Smooth muscle cell (in vitro differentiated cells): Measurements from ENCODE around the gene ARRDC2. TPM values are rescaled to one million over a fixed set of nuclear protein-coding genes. Genes with fewer than 3 reads are reported as not detected.
"Not testable (repeated sequence)": the region's sequence is repeated elsewhere in the genome, so short reads cannot be mapped to it uniquely, and the experiment has no call there.

Experiments used
- DNase-seq: peaks from one replicate; lab custom pipeline; 2025; ENCODE audit not compliant: unreplicated experiment; lab: John Stamatoyannopoulos, UW
- H2AFZ ChIP-seq: fragments of 200-600 bp; sonication (generic); 2 replicates; pipeline ENCODE4 v1.6.0; 2016; ENCODE audit warnings: antibody characterized with exemption, low read depth, mild to moderate bottlenecking
- H3F3A ChIP-seq: fragments of 200-600 bp; sonication (generic); 2 replicates; pipeline ENCODE4 v1.6.0; 2017; ENCODE audit warnings: antibody characterized with exemption, low read depth
- H3K27ac ChIP-seq: fragments of 200-600 bp; sonication (generic); 2 replicates; pipeline ENCODE4 v1.5.1; 2016; ENCODE audit warnings: low read depth, mild to moderate bottlenecking
- H3K27me3 ChIP-seq: fragments of 200-600 bp; sonication (generic); 2 replicates; pipeline ENCODE4 v1.6.1; 2016; ENCODE audit warnings: low read depth, mild to moderate bottlenecking
- H3K36me3 ChIP-seq: fragments of 200-600 bp; sonication (generic); 2 replicates; pipeline ENCODE4 v1.5.1; 2016; ENCODE audit warnings: low read depth
- H3K4me1 ChIP-seq: fragments of 200-600 bp; sonication (generic); 2 replicates; pipeline ENCODE4 v1.5.1; 2016; ENCODE audit warnings: low read depth
- H3K4me2 ChIP-seq: fragments of 200-600 bp; sonication (generic); 2 replicates; pipeline ENCODE4 v1.6.0; 2016; ENCODE audit warnings: mild to moderate bottlenecking
- H3K4me3 ChIP-seq: fragments of 200-600 bp; sonication (generic); 2 replicates; pipeline ENCODE4 v1.5.1; 2016; ENCODE audit warnings: mild to moderate bottlenecking
- H3K79me2 ChIP-seq: fragments of 200-600 bp; sonication (generic); 2 replicates; pipeline ENCODE4 v1.6.0; 2016; ENCODE audit warnings: low read depth, mild to moderate bottlenecking
- H3K9ac ChIP-seq: fragments of 200-600 bp; sonication (generic); 2 replicates; pipeline ENCODE4 v1.6.0; 2016; ENCODE audit warnings: low read depth
- H3K9me3 ChIP-seq: fragments of 200-600 bp; sonication (generic); replicated peaks from 2 replicates; pipeline ENCODE4 v1.5.1; 2016; ENCODE audit warnings: low read depth
- H4K20me1 ChIP-seq: fragments of 200-600 bp; sonication (generic); 2 replicates; pipeline ENCODE4 v1.6.0; 2016; ENCODE audit warnings: low read depth
- WGBS: methylation state at CpG from one replicate; pipeline ENCODE4 v1.1.7; 2016; ENCODE audit warnings: low lambda C conversion rate; 5-methylcytosine and 5-hydroxymethylcytosine counted together
- polyA plus RNA-seq: library from polyadenylated mRNA; unstranded; fragments of >200 nt; fragmentation: Nextera tagmentation; extraction: Ambion mirVana; gene quantifications from 2 replicates; pipeline ENCODE4 v1.2.1, GENCODE V29; 2016
- total RNA-seq: library from RNA; depleted of rRNA; stranded (reverse); fragments of >200 nt; gene quantifications from 2 replicates; pipeline ENCODE4 v1.2.3, GENCODE V29; 2014
- TF ChIP-seq, protein P1 (sequence below): fragments of 200-600 bp; sonication (generic); IDR thresholded peaks from 2 replicates; pipeline ENCODE4 v1.5.1; 2017; ENCODE audit warnings: borderline replicate concordance, mild to moderate bottlenecking, antibody characterized with exemption; ENCODE audit not compliant: insufficient read depth, poor library complexity, severe bottlenecking

ARRDC2 gene
- total and polyA plus RNA-seq, 2 experiments from 2014 or later, result 4.3 to 4.4 TPM

DNA sequence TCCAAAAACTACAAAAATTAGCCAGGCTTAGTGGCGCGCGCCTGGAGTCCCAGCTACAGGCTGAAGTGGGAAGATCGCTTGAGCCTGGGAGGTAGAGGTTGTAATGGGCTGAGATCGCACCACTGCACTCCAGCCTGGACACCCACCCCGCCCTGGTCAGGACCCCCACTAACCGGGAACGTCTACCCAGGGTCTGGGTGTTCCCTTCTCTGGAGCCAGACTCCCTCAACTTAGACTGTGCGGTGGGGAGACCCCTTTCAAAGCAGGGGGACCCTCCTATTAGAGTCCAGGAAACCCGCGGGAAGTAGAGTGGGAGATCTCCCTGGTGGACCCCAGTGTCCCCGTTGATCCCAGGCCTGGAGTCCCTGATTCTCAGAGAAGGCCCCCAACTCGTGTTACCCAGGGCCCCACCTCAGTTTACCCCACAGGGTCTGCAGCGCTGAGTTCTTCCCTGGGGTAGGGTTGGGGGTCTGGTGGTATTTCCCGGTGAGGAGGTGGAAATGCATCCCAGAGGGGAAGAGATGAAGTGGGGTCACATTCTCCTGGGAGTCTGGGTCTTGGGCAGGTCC lies 6.1 kb upstream of the ARRDC2 start:
- no peaks in the 10 kb centered on the region for H3K36me3 ChIP-seq
- peak overlapping the region; percentile 98 for H3K4me2 ChIP-seq
- no peaks in the 10 kb centered on the region for H3F3A ChIP-seq
- TF ChIP-seq, protein P1, sequence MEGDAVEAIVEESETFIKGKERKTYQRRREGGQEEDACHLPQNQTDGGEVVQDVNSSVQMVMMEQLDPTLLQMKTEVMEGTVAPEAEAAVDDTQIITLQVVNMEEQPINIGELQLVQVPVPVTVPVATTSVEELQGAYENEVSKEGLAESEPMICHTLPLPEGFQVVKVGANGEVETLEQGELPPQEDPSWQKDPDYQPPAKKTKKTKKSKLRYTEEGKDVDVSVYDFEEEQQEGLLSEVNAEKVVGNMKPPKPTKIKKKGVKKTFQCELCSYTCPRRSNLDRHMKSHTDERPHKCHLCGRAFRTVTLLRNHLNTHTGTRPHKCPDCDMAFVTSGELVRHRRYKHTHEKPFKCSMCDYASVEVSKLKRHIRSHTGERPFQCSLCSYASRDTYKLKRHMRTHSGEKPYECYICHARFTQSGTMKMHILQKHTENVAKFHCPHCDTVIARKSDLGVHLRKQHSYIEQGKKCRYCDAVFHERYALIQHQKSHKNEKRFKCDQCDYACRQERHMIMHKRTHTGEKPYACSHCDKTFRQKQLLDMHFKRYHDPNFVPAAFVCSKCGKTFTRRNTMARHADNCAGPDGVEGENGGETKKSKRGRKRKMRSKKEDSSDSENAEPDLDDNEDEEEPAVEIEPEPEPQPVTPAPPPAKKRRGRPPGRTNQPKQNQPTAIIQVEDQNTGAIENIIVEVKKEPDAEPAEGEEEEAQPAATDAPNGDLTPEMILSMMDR, result no peak
- no peaks in the 10 kb centered on the region for H3K4me1 ChIP-seq
- H3K79me2 ChIP-seq, result no peaks in the 10 kb centered on the region
- WGBS, result 71% methylated on average over 15 of the region's 15 CpGs
- no peak for DNase-seq
- H3K4me3 ChIP-seq, result peak overlapping the region; percentile 56
- H3K27ac ChIP-seq, result no peak overlapping the region
- H2AFZ ChIP-seq, result peak overlapping the region; percentile 7
- no peaks in the 10 kb centered on the region for H4K20me1 ChIP-seq
- no peaks in the 10 kb centered on the region for H3K27me3 ChIP-seq
- no peak overlapping the region for H3K9ac ChIP-seq
- no peaks in the 10 kb centered on the region for H3K9me3 ChIP-seq

DNA sequence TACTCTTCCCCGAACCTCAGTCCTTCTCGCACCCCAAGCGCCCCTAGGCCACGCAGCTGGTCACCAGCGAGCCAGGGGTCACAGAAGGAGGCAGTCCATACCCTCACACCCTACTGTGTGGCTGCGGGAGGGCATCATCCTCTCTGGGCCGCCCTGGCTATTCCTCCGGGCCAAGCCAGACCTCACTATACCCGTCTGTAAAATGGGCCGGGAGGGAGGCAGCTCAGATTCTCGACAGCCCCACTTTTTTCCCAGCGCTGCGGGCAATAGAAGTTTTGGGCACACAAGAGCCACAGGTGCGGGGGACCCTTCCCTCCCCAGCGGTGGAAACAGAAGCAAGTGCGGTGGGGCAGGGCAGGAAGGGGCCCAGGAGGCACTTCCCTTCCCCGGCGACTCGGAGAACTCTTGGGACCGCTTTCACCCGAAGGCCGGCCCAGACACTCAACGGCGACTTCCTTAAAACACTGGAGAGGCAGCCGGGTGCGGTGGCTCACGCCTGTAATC lies 5.6 kb upstream of the ARRDC2 start:
- H3K9me3 ChIP-seq, result no peaks in the 10 kb centered on the region
- H3K9ac ChIP-seq, result no peak overlapping the region
- H4K20me1 ChIP-seq, result no peaks in the 10 kb centered on the region
- no peaks in the 10 kb centered on the region for H3K79me2 ChIP-seq
- WGBS, result 95% methylated on average over 25 of the region's 27 CpGs
- H3K4me2 ChIP-seq, result peak overlapping the region; percentile 98
- H3K4me1 ChIP-seq, result no peaks in the 10 kb centered on the region
- no peak overlapping the region for H2AFZ ChIP-seq
- no peaks in the 10 kb centered on the region for H3K27me3 ChIP-seq
- no peaks in the 10 kb centered on the region for H3F3A ChIP-seq
- no peak for DNase-seq
- no peaks in the 10 kb centered on the region for H3K36me3 ChIP-seq
- TF ChIP-seq, protein P1, result no peak
- H3K4me3 ChIP-seq, result no peak overlapping the region
- H3K27ac ChIP-seq, result no peak overlapping the region

DNA sequence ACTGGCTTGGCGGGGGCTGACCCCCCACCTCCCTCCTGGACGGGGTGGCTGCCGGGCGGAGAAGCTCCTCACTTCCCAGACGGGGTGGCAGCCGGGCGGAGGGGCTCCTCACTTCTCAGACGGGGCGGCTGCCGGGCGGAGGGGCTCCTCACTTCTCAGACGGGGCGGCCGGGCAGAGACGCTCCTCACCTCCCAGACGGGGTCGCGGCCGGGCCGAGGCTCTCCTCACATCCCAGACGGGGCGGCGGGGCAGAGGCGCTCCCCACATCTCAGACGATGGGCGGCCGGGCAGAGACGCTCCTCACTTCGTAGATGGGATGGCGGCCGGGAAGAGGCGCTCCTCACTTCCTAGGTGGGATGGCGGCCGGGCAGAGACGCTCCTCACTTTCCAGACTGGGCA lies 2.2 kb upstream of the ARRDC2 start:
- WGBS, result 97% methylated on average over 20 of the region's 35 CpGs
- H3K27ac ChIP-seq, H2AFZ ChIP-seq, H3K4me3 ChIP-seq, H3K4me1 ChIP-seq, H3K79me2 ChIP-seq, DNase-seq, H3K4me2 ChIP-seq, H3K36me3 ChIP-seq, H4K20me1 ChIP-seq, H3K9me3 ChIP-seq, H3K9ac ChIP-seq, H3F3A ChIP-seq, H3K27me3 ChIP-seq: not testable (repeated sequence)

DNA sequence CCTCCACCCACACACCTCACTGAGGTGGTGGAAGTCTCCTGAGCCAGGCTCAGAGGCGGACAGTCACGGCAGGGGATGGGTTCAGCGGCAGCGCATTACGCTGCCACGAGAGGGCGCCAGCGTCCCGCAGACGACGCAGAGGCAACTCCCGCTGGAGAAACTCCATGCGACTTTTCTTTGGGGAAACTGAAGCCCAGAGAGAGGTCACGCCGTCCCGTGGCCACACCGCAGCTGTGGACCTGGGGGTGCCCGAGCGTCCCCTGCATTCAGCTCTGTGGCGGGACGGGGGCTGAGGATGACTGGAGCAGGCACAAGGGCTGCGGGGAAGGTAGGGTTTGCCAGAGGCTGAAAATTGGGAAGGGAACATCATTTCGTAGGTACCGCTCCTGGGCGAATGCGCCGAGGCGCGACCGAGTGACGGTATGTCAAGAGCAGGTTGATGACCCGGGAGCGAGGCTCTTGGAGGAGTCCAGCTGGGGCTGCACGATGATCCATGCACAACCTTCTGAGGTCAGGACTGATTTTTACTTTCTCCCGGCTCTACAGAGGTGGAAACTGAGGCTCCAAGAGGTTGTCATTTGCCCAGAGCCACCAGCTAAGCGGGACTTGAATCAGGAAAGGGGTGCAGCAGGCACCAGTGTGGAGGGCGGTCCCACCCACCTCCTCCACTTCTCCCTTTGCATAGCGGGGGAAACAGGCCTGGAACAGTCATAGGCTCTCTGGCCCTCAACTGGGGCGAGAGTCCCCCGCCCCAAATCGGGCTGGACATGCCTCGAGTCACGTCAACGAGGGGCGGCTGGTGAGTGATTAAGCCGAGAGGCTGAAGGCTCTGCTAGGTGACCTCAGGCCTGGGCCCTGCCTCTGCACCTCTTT lies 690 bp upstream of the ARRDC2 start:
- H2AFZ ChIP-seq, result peak overlapping the region; percentile 75
- H3K79me2 ChIP-seq, result no peaks in the 10 kb centered on the region
- H3K36me3 ChIP-seq, result no peaks in the 10 kb centered on the region
- no peaks in the 10 kb centered on the region for H3K27me3 ChIP-seq
- TF ChIP-seq, protein P1, result peak; percentile 99
- H3F3A ChIP-seq, result no peaks in the 10 kb centered on the region
- H3K4me2 ChIP-seq, result peak overlapping the region; percentile 88
- peak; percentile 72 for DNase-seq
- H3K9me3 ChIP-seq, result no peaks in the 10 kb centered on the region
- 4% methylated on average over 46 of the region's 46 CpGs for WGBS
- H3K4me1 ChIP-seq, result no peaks in the 10 kb centered on the region
- no peaks in the 10 kb centered on the region for H4K20me1 ChIP-seq
- peak overlapping the region; percentile 37 for H3K27ac ChIP-seq
- H3K9ac ChIP-seq, result peak overlapping the region; percentile 16
- peak overlapping the region; percentile 58 for H3K4me3 ChIP-seq
